ENCODE data around the gene GNAI1.

GNAI1 gene

GRCh38 chr7:80106498-80107113 lies 28.0 kb upstream of the GNAI1 start:
- Mint-ChIP-seq H3K4me1 (peaks cover 5% of the 10 kb centered on the region), H3K27me3 (ENCODE audit: low read depth) (no peaks in the 10 kb centered on the region), H3K27ac (peak overlapping the region; percentile 2 to 20 (median 3)), H3K36me3 (ENCODE audit: low read depth) (no peaks in the 10 kb centered on the region), H3K9me3 (peaks cover 9% of the 10 kb centered on the region), H3K4me3 (no peak overlapping the region)
- no peak for TF ChIP-seq CTCF (IDR thresholded peaks at IDR 0.05; ENCODE audit: unreplicated experiment in 3 of 3)

GRCh38 chr7:80107278-80107677 lies 27.4 kb upstream of the GNAI1 start:
- peaks cover 7% of the 10 kb centered on the region for H3K9me3 Mint-ChIP-seq
- peaks cover 5% of the 10 kb centered on the region for H3K4me1 Mint-ChIP-seq
- H3K36me3 Mint-ChIP-seq (ENCODE audit: low read depth): no peaks in the 10 kb centered on the region
- peak overlapping the region in 1 of 3 experiments; percentile 20 for H3K27ac Mint-ChIP-seq
- H3K27me3 Mint-ChIP-seq (ENCODE audit: low read depth): no peaks in the 10 kb centered on the region
- no peak for TF ChIP-seq CTCF (IDR thresholded peaks at IDR 0.05; ENCODE audit: unreplicated experiment in 3 of 3)
- no peak overlapping the region for H3K4me3 Mint-ChIP-seq

- H3K27me3 Mint-ChIP-seq (ENCODE audit: low read depth): no peaks in the 10 kb centered on the region
- H3K4me1 Mint-ChIP-seq: peaks cover 5% of the 10 kb centered on the region
- TF ChIP-seq CTCF (IDR thresholded peaks at IDR 0.05; ENCODE audit: unreplicated experiment in 3 of 3): no peak
- no peaks in the 10 kb centered on the region for H3K36me3 Mint-ChIP-seq (ENCODE audit: low read depth)
- no peak overlapping the region for H3K4me3 Mint-ChIP-seq
- no peaks in the 10 kb centered on the region for H3K9me3 Mint-ChIP-seq
- no peak overlapping the region for H3K27ac Mint-ChIP-seq
These were observed 24.3 kb upstream of the GNAI1 start for GRCh38 chr7:80110376-80110775.

- Mint-ChIP-seq H3K4me1 (no peaks in the 10 kb centered on the region), H3K9me3 (no peaks in the 10 kb centered on the region), H3K36me3 (ENCODE audit: low read depth) (no peaks in the 10 kb centered on the region), H3K27me3 (ENCODE audit: low read depth) (no peaks in the 10 kb centered on the region), H3K4me3 (no peak overlapping the region), H3K27ac (no peak overlapping the region)
- no peak for TF ChIP-seq CTCF (IDR thresholded peaks at IDR 0.05; ENCODE audit: unreplicated experiment in 3 of 3)
These were observed 20.5 kb upstream of the GNAI1 start for GRCh38 chr7:80114159-80114558.

- H3K9me3 Mint-ChIP-seq: no peaks in the 10 kb centered on the region
- H3K4me3 Mint-ChIP-seq: no peak overlapping the region
- no peaks in the 10 kb centered on the region for H3K27me3 Mint-ChIP-seq (ENCODE audit: low read depth)
These were observed 9.9 kb upstream of the GNAI1 start for GRCh38 chr7:80124526-80125264.

More at GRCh38 chr7:80124526-80125264, 9.9 kb upstream of the GNAI1 start:
- no peak for TF ChIP-seq CTCF (IDR thresholded peaks at IDR 0.05; ENCODE audit: unreplicated experiment in 3 of 3)
- Mint-ChIP-seq H3K36me3 (ENCODE audit: low read depth) (no peaks in the 10 kb centered on the region), H3K4me1 (peaks cover 7% of the 10 kb centered on the region), H3K27ac (no peak overlapping the region)

Measured in nephron (organoid).